LNCAP (cell line): ENCODE data around the gene C4orf17.

Experiments
- CTCF ChIP-seq: fragments of 450-650 bp; IDR thresholded peaks from 2 replicates; pipeline ENCODE4 v1.5.1; 2017; ENCODE audit warnings: mild to moderate bottlenecking

Gene C4orf17

GRCh38 chr4:99471896-99472295 is 38.9 kb upstream of the C4orf17 start:
- TF ChIP-seq CTCF: no peak

- TF ChIP-seq CTCF: no peak
Observed at GRCh38 chr4:99473131-99473530, 37.7 kb upstream of the C4orf17 start.

GRCh38 chr4:99483636-99484035 is 27.2 kb upstream of the C4orf17 start:
- no peak for TF ChIP-seq CTCF

GRCh38 chr4:99485212-99485611 is 25.6 kb upstream of the C4orf17 start:
- TF ChIP-seq CTCF: no peak

GRCh38 chr4:99490286-99490685 is 20.5 kb upstream of the C4orf17 start:
- no peak for TF ChIP-seq CTCF

GRCh38 chr4:99504804-99505502 is 5.9 kb upstream of the C4orf17 start:
- no peak for TF ChIP-seq CTCF

GRCh38 chr4:99506781-99507180 is 4.0 kb upstream of the C4orf17 start:
- no peak for TF ChIP-seq CTCF

- no peak for TF ChIP-seq CTCF
Observed at GRCh38 chr4:99507349-99507748, 3.5 kb upstream of the C4orf17 start.
